HG02642 (cell line): Measurements from ENCODE around the gene SH3PXD2A.

Experiments
- ATAC-seq: cut with Tn5 transposase; IDR thresholded peaks from one replicate; pipeline ENCODE4 v1.9.1; 2021; ENCODE audit warnings: mild to moderate bottlenecking; ENCODE audit not compliant: unreplicated experiment, poor library complexity

Gene SH3PXD2A

DNA sequence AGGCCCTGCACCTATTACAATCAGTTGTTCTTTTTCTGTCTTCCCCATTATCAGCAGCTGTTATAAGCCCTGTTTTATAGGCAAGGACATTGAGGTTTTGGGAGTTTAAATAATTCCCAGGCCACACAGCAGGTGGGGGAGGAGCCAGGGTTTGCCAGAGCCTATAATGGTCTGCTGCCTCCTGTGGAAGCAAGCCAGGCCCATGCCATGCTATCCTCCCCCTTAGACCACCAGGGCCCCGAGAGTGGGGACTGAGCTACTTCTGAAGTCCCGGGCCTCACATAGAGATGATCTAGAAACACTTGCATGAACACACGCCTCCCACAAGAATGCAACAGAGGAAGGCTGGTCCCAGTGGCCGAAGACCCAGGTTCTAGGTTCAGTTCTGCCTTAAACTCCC lies 141.7 kb downstream of the SH3PXD2A start:
- ATAC-seq: no peak

DNA sequence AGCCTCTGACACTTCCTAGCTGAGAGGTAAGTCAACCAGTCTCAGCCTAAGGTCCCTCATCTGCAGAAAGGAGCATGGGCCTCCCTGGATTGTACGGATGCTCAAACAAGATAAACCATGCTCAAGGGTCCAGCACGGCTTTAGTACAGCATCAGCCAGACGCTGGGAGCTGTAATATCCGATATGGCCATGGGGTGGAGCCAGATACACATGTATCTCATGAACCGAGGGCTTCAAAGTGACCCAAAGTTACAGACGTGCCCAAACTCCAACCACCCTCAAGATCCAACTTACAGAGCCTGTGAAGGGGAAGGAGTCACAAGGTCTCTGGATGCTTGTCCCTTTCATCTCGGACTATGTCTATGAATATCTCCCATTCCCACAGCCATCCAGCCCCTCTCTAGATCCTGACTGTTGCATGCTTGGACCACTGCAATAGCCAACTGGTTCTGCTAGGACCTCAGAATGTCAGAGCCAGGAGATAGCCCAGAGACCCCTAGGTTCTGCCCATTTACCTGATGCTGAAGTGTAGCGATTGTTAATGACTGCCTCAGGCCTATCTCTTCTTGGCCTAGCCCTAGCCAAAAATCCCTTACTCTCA lies 142.4 kb downstream of the SH3PXD2A start:
- ATAC-seq: peak; percentile 61

- no peak for ATAC-seq
These were observed 143.2 kb downstream of the SH3PXD2A start for GRCh38 chr10:103712146-103712545.

DNA sequence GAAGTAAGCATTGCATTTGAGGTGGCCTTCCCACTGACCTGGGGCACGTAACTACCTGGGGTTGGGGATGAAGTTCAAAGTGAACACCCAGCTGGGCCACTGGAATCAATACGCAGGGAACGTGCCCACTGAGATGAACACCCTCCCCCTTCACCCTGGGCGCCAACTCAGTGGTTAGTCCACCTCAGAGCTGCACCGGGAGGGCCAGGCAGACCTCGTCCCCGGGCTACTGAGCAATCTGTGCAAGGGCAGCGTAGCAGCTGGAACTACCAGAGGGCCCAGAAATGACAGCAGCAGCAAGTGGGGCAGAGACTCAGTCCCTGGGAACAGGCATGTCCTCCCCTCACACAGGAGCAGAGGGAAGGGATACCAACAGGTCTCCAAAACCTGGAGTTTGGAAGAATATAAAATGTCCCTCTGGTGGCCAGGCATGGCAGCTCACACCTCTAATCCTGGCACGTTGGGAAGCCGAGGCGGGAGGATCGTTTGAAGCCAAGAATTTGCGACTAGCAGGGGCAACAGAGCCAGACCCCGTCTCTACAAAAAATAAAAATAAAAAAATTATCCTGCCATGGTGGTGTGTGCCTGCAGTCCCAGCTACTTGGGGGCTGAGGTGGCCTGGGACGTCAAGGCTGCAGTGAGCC lies 143.9 kb downstream of the SH3PXD2A start:
- ATAC-seq: no peak

DNA sequence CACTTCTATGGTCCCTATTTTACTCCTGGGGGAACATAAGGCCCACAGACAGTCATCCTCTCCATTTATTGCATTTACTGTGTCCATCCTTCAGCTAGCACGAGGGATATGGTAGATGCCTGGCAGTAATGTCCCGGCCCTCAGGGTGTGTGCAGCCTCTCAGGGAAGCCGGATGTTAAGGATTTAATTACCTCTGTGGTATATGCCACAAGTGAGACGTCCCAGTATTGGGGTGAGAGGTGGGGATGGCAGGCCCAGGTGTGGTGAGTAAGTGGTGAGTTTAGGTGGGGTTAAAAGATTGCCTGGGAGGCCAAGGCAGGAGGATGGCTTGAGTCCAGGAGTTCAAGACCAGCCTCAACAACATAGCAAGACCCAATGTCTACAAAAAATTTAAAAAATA lies 144.9 kb downstream of the SH3PXD2A start:
- no peak for ATAC-seq

DNA sequence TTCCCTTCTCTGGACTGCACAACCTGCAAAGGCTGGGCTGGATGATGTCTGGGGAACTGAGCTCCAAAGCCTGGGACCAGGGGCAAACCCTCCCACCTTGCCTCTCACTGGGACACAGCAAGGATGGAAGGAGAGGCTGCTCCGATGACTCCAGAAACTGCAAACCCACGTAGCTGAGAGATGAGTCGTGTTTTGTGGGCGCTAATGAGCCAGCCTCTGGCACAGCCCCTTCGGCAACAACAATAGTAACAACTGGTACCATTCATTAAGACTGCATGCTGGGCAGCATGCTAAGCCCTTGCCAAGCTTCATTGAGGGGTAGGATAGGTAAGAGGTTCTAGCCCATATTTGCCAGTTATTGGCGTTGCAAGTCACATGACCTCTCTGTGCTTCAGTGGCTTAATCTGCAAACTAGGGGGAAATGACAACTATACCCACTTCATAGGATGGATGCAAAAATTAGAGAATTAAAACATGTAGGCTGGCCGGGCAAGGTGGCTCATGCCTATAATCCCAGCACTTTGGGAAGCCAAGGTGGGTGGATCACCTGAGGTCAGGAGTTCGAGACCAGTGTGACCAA lies 145.9 kb downstream of the SH3PXD2A start:
- no peak for ATAC-seq

DNA sequence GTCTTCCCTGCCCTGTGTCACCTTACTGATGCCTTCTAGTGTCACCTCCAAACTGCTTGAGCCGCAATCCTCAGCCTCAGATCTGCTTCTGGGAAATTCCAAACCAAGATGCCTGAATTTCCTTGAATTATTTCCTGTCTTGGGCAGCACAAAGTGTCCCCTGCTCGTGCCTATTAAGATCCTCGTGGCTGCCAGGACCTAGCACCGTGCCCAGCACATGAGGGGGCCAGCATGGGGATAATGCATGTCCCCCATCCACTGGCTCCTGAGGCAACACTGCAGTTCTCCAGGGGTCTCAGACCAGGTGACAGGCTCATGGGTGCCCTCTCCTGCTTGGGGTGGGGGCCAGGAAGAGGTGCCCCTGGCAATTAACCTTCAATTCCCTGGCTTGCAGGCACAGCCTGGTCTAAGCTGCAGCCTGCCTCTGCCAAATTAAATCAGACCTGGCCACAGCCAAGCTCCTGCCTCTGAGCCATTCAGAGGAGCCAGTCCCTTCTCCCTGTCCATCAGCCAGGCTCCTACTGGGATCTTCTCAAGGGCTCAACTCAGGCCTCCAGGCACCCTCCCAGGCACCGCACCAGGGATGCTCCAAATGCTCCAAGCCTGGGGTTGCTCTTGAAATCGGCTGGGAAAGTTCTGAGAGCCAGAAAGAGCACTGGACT lies 146.6 kb downstream of the SH3PXD2A start:
- no peak for ATAC-seq

DNA sequence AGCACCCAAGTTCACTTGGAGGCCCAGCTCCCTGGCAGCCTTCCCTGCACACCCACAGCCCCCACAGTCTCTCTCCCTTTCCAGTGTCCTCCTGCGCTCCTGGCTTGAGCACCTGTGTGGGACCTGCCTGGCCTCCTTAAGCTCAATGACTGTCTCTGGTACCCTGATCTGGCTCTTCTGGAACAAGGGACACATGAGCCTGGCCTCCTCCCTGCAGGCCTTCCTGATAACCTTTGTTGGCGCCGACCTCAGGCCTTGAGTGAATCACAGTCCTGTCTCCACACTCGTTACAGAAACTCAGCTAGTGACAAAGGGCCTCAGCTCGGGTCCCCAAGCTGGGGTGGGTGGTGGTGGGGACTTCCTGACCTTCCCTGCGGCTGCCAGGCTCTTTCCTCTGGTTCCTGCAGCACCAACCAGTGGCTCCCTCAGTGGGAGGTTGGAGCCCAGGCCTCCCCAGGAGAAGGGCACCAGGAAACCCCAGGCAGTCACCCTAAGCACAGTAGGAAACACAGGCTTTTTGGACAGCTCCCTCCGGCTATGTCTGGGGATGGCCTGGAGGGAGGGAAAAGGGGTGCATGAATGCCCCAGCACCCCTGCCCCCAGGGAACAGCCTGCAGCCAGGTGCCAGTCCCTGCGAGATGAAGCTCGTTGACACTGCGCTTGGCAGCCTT lies 147.3 kb downstream of the SH3PXD2A start:
- ATAC-seq: no peak

DNA sequence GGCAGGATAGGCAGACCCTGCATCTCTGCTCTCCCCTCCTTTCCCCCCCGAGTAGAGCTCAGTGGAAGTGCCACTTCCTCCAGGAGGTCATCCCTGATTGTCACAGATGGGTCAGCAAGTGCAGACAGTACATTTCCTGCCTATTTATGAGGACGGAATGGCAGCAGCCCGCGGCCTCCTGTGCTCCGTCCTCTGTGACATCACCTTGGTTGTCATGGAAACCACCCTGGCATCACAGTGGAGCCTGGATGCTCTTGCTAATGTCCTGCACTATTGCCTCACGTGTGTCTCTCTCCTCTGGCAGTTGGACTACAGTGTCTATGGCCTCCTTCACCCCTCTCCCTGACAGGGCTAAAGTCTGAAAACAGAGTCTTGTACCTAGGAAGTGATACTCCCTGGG lies 148.6 kb downstream of the SH3PXD2A start:
- no peak for ATAC-seq

GRCh38 chr10:103706047-103706446 lies 149.3 kb downstream of the SH3PXD2A start:
- ATAC-seq: no peak

DNA sequence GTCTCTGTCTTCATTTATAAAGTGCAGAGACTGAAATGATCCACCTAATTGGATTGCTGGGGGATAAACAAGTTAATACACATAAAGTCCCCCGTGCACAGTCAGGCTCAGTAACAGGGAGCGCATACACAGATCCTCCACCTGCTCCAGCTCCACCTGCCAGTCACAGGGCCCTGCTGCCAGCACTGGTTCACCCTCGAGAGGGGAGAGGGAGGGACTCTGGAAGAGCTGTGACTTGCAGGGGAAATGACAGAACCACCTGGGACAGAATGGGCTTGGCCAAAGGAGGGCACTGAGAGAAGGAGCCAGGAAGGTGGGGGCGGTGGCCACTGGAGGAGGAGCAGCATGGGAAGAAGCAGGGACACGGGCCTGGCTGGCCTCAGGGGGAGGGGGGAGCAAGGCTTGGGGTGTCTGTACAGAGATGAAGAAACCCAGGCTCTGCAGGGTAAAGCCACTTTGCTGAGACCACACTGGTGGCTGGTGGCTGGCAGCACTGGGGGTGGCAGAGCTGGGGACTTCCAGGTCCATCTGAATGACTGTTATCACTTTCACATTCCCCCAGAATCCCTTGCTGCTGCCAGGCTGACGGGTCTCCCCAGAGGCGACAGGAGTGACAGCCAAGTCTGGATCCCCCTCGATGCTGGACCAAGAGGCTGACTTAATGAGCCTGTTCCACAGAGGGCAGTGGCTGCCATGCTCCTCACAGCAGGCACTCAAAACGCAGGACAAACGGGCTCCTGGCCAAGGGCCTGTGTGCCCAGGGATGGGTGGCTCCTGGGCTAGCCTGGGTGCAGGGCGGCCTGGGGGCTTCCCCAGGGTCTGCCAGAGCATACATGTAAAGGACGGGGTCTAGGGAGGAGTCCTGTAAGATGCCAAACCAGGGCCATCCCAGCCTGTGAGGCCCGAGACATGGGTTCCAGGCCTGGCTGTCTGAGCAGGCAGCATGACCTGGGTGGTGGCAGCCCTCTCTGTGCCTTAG lies 151.1 kb downstream of the SH3PXD2A start:
- ATAC-seq: no peak

GRCh38 chr10:103701380-103702222 lies 153.8 kb downstream of the SH3PXD2A start:
- no peak for ATAC-seq

- no peak for ATAC-seq
These were observed 155.0 kb downstream of the SH3PXD2A start for GRCh38 chr10:103700436-103700715.

DNA sequence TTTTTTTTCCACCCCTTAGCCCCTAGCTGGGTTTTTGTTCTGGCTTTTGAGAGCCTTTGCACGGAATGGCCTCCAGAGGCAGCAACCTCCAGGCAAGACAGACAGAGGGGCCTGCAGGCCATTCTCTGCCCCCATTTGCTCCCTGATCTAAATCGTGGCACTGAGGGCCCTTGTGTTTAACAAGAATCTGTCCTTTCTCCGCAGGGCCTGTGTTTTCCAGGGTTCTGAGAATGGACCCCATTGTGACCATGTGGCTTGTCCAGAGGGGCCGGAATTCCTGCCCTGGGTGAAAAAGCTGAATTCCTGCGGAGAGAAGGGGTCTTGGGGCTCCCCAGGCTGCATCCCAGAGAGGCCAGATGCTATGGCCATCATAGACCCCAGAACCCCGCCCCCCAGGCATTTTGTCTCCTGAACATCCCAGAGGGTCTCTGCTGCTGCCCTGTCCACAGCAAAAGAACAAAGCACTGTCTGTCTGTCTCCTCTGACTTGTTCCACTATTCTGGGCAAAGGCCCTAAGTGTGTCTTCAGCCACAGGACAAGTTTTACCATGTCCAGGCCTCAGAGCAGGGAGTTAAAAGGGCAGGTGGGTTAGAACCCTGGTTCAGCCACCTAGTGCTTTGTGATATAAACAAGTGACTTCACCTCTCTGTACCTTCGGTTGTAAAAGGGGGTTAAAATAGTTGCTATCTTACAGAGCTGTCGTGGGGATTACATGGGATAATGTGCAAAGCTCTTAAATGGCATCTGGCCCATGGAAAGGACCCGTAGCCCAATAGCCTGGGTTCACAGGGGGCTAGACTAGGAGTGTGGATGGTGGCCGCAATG lies 155.6 kb downstream of the SH3PXD2A start:
- ATAC-seq: no peak

GRCh38 chr10:103698266-103698665 lies 157.1 kb downstream of the SH3PXD2A start:
- ATAC-seq: no peak

DNA sequence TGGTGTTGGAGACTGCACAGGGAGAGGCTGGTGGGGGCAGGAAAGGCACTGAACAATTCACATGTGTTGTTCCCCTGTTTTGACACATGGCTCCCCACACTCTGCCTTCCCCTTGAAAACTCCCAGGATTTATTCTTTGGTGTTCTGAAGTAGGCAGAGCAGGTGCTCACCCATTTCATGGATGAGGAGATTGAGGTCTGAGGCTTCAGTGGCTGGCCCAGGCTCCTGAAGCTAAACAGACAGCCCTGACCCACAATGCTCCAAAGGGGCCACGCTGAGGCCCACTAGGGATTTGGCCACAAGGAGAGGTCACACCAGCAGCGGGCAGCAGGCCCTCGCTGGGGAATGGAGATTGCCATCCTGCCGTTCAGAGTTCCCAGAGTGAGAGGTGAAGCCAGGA lies 157.6 kb downstream of the SH3PXD2A start:
- no peak for ATAC-seq

- ATAC-seq: peak; percentile 41
These were observed 158.8 kb downstream of the SH3PXD2A start for GRCh38 chr10:103696411-103697145.

DNA sequence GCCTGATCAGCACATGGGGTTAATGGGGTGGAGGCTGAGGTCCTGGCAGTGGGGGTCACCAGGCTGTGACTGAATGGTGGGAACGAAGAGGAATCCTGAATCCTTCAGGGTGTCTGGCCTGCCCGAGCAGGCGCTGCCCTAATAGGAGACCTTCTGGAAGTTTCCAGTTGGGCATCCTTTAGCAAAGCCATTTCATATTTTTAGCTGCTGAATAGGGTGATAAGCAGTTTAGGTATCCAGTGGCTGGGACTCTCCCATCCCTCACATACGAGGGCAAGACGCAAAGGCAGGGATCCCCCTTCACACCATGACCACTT lies 159.3 kb downstream of the SH3PXD2A start:
- no peak for ATAC-seq
